ENCODE results near the gene C1orf74.

C1orf74 gene

DNA sequence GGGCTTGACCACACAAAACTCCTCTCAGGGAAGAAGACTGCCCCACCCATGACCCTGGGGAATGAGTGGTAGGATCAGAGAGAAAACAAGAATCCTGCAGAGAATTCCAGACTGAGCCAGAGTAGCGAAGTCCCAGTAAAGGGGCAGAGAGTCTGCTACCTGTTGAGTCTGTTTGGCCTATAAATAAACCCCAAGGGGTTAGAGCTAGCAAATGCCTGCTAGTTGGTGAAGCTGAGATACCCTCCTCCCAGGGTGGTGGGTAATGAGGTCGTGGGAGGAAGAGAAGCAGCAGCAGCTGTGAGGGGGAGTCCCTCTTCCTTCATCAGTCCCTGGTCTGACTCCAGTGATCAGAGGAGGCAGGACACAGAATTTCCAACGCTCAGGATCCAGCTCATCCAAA is 26.0 kb downstream of the C1orf74 start:
- TF ChIP-seq CTCF (IDR thresholded peaks at IDR 0.05), result no peak

GRCh38 chr1:209756615-209757445 is 27.5 kb downstream of the C1orf74 start:
- TF ChIP-seq CTCF (IDR thresholded peaks at IDR 0.05), result no peak

DNA sequence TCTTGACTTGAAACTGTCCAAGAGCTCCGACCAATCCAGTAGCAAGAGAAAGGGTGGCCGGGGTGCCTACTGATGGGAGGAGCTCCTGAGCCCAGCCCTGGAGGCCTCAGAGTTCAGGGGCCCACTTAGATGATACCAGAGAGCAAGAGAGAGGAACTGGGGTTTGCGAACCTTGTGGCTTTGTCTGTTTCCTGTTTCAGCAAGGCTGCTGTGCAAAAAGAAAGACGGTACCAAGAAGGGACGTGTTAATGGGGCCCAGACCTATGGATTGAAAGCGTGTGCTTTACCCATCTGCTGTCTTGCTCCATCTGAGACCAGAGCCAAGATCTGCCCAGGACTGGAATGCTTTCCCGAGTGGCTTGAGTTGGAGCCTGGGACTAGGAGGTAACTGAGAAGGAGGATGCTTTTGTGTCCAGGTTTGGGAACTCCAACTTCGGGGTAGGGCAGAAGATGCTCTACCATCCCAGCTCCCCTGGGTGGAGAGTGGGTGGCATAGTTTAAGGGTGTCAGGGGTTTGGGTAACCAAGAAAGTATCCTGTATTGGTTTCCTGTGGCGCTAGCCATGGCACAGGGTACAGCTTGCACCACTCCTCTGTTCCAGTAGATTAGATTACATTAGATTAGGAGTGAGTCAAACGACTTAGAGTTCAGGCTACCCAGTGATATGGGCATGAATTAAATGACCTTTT is 28.3 kb downstream of the C1orf74 start, which contains the start of gene TRAF3IP3:
TSS of gene TRAF3IP3 (plus strand) at position 128 of the 689 bp plus-strand sequence. CDS start 3,987 bp downstream, outside the sequence.
- TF ChIP-seq CTCF (IDR thresholded peaks at IDR 0.05), result no peak

DNA sequence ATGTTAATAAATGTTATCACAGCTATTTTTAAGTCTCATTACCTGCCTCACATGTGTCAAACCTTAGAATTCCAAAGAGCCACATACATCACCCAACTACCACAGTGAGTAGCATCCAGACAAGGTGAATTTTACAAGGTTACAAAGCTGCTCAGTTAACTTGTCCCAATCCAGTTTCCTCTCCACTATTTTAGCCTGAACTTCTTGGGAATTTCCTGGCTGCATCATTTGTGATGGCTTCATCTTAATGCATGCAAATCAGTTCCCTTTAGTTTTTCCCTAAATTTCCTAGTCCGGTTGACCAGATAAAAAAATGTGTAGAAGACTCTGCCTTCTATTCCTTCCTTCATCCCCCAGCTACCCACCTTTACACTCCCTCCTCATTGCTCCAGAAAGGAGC is 29.1 kb downstream of the C1orf74 start:
- no peak for TF ChIP-seq CTCF (IDR thresholded peaks at IDR 0.05)

- no peak for TF ChIP-seq CTCF (IDR thresholded peaks at IDR 0.05)
Measured at GRCh38 chr1:209752890-209753289, 31.5 kb downstream of the C1orf74 start.

DNA sequence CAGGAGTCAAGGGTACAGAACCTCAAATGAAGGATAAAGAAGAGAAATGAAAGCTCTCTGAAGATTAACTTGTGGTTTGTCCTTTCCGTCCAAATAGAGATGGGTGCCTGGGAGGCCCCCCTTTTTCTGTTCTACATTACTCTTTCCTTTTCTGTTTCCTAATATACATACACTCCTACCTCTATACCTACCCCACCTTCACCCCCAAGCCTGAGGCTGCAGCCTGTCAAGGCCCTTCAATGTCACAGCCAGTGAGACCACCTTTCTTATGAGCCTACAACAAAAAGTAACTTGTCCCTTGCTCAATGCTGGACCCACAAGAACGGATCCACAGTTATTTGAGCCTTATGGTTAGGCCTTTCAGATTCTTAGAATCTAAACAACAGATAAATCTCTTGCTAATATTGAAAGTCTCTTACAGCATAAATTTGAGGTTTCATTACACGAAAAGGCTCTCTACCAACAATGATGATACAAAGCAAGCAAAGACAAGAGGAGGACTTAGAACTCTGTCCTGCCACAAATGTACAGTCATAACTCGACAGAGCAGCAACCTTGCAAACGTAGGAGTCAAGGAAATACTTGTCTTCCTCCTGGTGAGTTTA is 32.6 kb downstream of the C1orf74 start:
- no peak for TF ChIP-seq CTCF (IDR thresholded peaks at IDR 0.05)

GRCh38 chr1:209749670-209750323 is 34.6 kb downstream of the C1orf74 start:
- TF ChIP-seq CTCF (IDR thresholded peaks at IDR 0.05), result no peak
